HG03135 (cell line): ENCODE results near the gene ZNF862.

Experiments
- ATAC-seq: cut with Tn5 transposase; IDR thresholded peaks from one replicate; pipeline ENCODE4 v1.9.1; 2021; ENCODE audit warnings: mild to moderate bottlenecking, moderate library complexity; ENCODE audit not compliant: unreplicated experiment

The ZNF862 gene

GRCh38 chr7:149839933-149840332 lies 1.8 kb downstream of the ZNF862 start:
- ATAC-seq: no peak

GRCh38 chr7:149843566-149843965 lies 5.4 kb downstream of the ZNF862 start:
- ATAC-seq: no peak

GRCh38 chr7:149844445-149844844 lies 6.3 kb downstream of the ZNF862 start:
- ATAC-seq: no peak

GRCh38 chr7:149845257-149845980 lies 7.2 kb downstream of the ZNF862 start:
- ATAC-seq: no peak

- no peak for ATAC-seq
Observed at GRCh38 chr7:149846021-149846420, 7.8 kb downstream of the ZNF862 start.

- ATAC-seq: peak; percentile 69
Observed at GRCh38 chr7:149846436-149847046, 8.4 kb downstream of the ZNF862 start.

- ATAC-seq: no peak
Observed at GRCh38 chr7:149849174-149849573, 11.0 kb downstream of the ZNF862 start.

GRCh38 chr7:149850007-149850594 lies 11.9 kb downstream of the ZNF862 start:
- ATAC-seq: no peak

GRCh38 chr7:149850716-149851115 lies 12.5 kb downstream of the ZNF862 start:
- no peak for ATAC-seq

GRCh38 chr7:149851449-149851848 lies 13.3 kb downstream of the ZNF862 start:
- no peak for ATAC-seq

- no peak for ATAC-seq
Observed at GRCh38 chr7:149853157-149853556, 15.0 kb downstream of the ZNF862 start.

GRCh38 chr7:149854611-149855360 lies 16.6 kb downstream of the ZNF862 start:
- no peak for ATAC-seq

- ATAC-seq: no peak
Observed at GRCh38 chr7:149855361-149856305, 17.5 kb downstream of the ZNF862 start.

GRCh38 chr7:149856583-149856982 lies 18.4 kb downstream of the ZNF862 start:
- no peak for ATAC-seq

- no peak for ATAC-seq
Observed at GRCh38 chr7:149859369-149859768, 21.2 kb downstream of the ZNF862 start.

- no peak for ATAC-seq
Observed at GRCh38 chr7:149859876-149860275, 21.7 kb downstream of the ZNF862 start.

- ATAC-seq: no peak
Observed at GRCh38 chr7:149860821-149861727, 22.9 kb downstream of the ZNF862 start.

- ATAC-seq: no peak
Observed at GRCh38 chr7:149861728-149862045, 23.5 kb downstream of the ZNF862 start.

GRCh38 chr7:149862156-149862555 lies 24.0 kb downstream of the ZNF862 start:
- ATAC-seq: no peak

GRCh38 chr7:149863500-149863899 lies 25.3 kb downstream of the ZNF862 start:
- ATAC-seq: no peak
